Endothelial cell of umbilical vein (primary cell): Measurements from ENCODE around the gene ARHGAP10. TPM values are rescaled to one million over a fixed set of nuclear protein-coding genes. Genes with fewer than 3 reads are reported as not detected.

ENCODE experiments used
- BruUV-seq: library from RNA; stranded (reverse); fragments of 400-500 nt; replicated peaks from 2 replicates; lab custom pipeline; 2021; lab: Mats Ljungman, UMichigan
- CTCF ChIA-PET: fragments of 300-600, 350-600 bp; sonication (Branson Sonifier 250); formaldehyde crosslinking; loops from one replicate; lab custom pipeline; 2021; ENCODE audit warnings: antibody characterized with exemption, inconsistent platforms; lab: Charles Lee
- POLR2A ChIA-PET: fragments of 300-600, 350-600 bp; sonication (Branson Sonifier 250); formaldehyde crosslinking; loops from one replicate; lab custom pipeline; 2021; ENCODE audit warnings: antibody characterized with exemption, inconsistent platforms; lab: Charles Lee
- DNase-seq: peaks from one replicate; pipeline ENCODE4 v3.0.0-alpha.2; 2011; ENCODE audit warnings: low read depth, low spot score
- FAIRE-seq: peaks from 2 replicates; lab custom pipeline; 2011; peaks lifted over from hg19 to GRCh38; lab: Jason Lieb, UNC
- H2AFZ ChIP-seq: 2 replicates; pipeline ENCODE4 v1.6.0; 2012; ENCODE audit warnings: low read depth, low read length, control low read depth, inconsistent platforms
- H3K27ac ChIP-seq: 2 replicates; pipeline ENCODE4 v1.5.1; 2011; ENCODE audit warnings: low read depth, mild to moderate bottlenecking, control low read depth, low read length, moderate library complexity; ENCODE audit not compliant: insufficient read depth
- H3K27me3 ChIP-seq, 2 experiments: 2 replicates each; pipeline versions ENCODE4 v1.6.0 to v1.6.1; 2011; ENCODE audit warnings: low read length in 2 of 2, mixed read lengths in 1 of 2; ENCODE audit not compliant: control insufficient read depth in 2 of 2, insufficient read depth in 2 of 2
- H3K36me3 ChIP-seq, 2 experiments: 2 replicates in 1 of 2; 3 replicates in 1 of 2; pipeline ENCODE4 v1.5.1; 2011; ENCODE audit warnings: low read length in 2 of 2, mild to moderate bottlenecking in 1 of 2, moderate library complexity in 1 of 2; ENCODE audit not compliant: control insufficient read depth in 2 of 2, insufficient read depth in 2 of 2; ENCODE audit errors: extremely low read depth in 1 of 2
- H3K4me1 ChIP-seq: 3 replicates; pipeline ENCODE4 v1.5.1; 2011; ENCODE audit warnings: mild to moderate bottlenecking, low read length; ENCODE audit not compliant: control insufficient read depth, insufficient read depth; ENCODE audit errors: extremely low read depth
- H3K4me2 ChIP-seq: 2 replicates; pipeline ENCODE4 v1.6.1; 2011; ENCODE audit warnings: low read length, control low read depth, mixed read lengths; ENCODE audit not compliant: insufficient read depth
- H3K4me3 ChIP-seq, 3 experiments: fragments of 200-600 bp in 1 of 3; sonication (generic), shearing (Covaris generic) in 1 of 3; replicated peaks in 1 of 3; 2 replicates each; pipeline ENCODE4 v1.5.1; 2011 to 2016; ENCODE audit warnings: control low read depth in 3 of 3, low read length in 3 of 3, mild to moderate bottlenecking in 2 of 3, inconsistent platforms in 1 of 3, low read depth in 1 of 3, moderate library complexity in 1 of 3; ENCODE audit not compliant: insufficient read depth in 1 of 3
- H3K79me2 ChIP-seq: 2 replicates; pipeline ENCODE4 v1.6.0; 2012; ENCODE audit warnings: low read length, inconsistent platforms; ENCODE audit not compliant: control insufficient read depth, insufficient read depth
- H3K9ac ChIP-seq: replicated peaks from 2 replicates; pipeline ENCODE3; 2011; ENCODE audit warnings: low read length, control low read depth; ENCODE audit not compliant: insufficient read depth; ENCODE audit errors: extremely low read depth
- H3K9me1 ChIP-seq: replicated peaks from 3 replicates; pipeline ENCODE4 v1.6.0; 2011; ENCODE audit warnings: mild to moderate bottlenecking, low read length; ENCODE audit not compliant: control insufficient read depth, insufficient read depth; ENCODE audit errors: extremely low read depth
- H3K9me3 ChIP-seq: replicated peaks from 2 replicates; pipeline ENCODE4 v1.5.1; 2012; ENCODE audit warnings: low read length, inconsistent platforms; ENCODE audit not compliant: control insufficient read depth, insufficient read depth
- H4K20me1 ChIP-seq: replicated peaks from 2 replicates; pipeline ENCODE3; 2011; ENCODE audit warnings: mild to moderate bottlenecking, low read length; ENCODE audit not compliant: control insufficient read depth, insufficient read depth; ENCODE audit errors: extremely low read depth
- EZH2 ChIP-seq: IDR thresholded peaks from 2 replicates; pipeline ENCODE4 v1.6.1; 2012; ENCODE audit warnings: borderline replicate concordance, low read depth, mild to moderate bottlenecking, moderate library complexity, low read length, inconsistent platforms; ENCODE audit not compliant: severe bottlenecking
- FOS ChIP-seq: IDR thresholded peaks from 2 replicates; pipeline ENCODE4 v1.6.1; 2011; ENCODE audit warnings: mild to moderate bottlenecking, low read length, moderate library complexity, borderline replicate concordance; ENCODE audit not compliant: insufficient read depth
- JUN ChIP-seq: IDR thresholded peaks from 2 replicates; pipeline ENCODE4 v1.6.1; 2011; ENCODE audit warnings: borderline replicate concordance, low read depth; ENCODE audit not compliant: insufficient read length, insufficient read depth
- POLR2A ChIP-seq: IDR thresholded peaks from 2 replicates; pipeline ENCODE4 v1.6.1; 2012; ENCODE audit warnings: low read depth, mild to moderate bottlenecking, control low read depth, low read length
- POLR2AphosphoS5 ChIP-seq: IDR thresholded peaks from 2 replicates; pipeline ENCODE4 v1.6.1; 2012; ENCODE audit warnings: low read depth, mild to moderate bottlenecking, control low read depth, low read length, moderate library complexity; ENCODE audit not compliant: insufficient read depth
- dilution Hi-C: fragments of 300-500 bp; cut with MboI; formaldehyde crosslinking; loops from one replicate; pipeline ENCODE4 v1.15.0; 2019; ENCODE audit warnings: low sequenced_read_pairs; ENCODE audit not compliant: extremely low pct_ligation_motif_present
- intact Hi-C: fragments of 100-400 bp; cut with micrococcal nuclease; formaldehyde crosslinking; loops from one replicate; pipeline ENCODE4 v1.10.0; 2022
- polyA plus RNA-seq, 4 experiments: library from polyadenylated mRNA; depleted of rRNA in 3 of 4; stranded (reverse) in 3 of 4; unstranded in 1 of 4; fragments of >200 nt; gene quantifications; 2 replicates each; pipeline versions ENCODE4 v1.2.1 to v1.2.3, GENCODE V29; 2011 to 2012; ENCODE audit warnings: missing spikeins in 1 of 4
- total RNA-seq: library from RNA; stranded (reverse); gene quantifications from 2 replicates; pipeline ENCODE4 v1.2.3, GENCODE V29; 2021
- TF ChIP-seq, protein P1 (sequence below), 2 donors: IDR thresholded peaks; 1 replicate in 1 of 2; 2 replicates in 1 of 2; pipeline ENCODE4 v1.5.1; 2011; ENCODE audit warnings: low read length in 2 of 2, mild to moderate bottlenecking in 2 of 2, moderate library complexity in 2 of 2, control low read depth in 1 of 2, inconsistent platforms in 1 of 2, low read depth in 1 of 2; ENCODE audit not compliant: insufficient read depth in 1 of 2; ENCODE audit errors: extremely low read depth in 1 of 2
- TF ChIP-seq, protein P2 (sequence below): IDR thresholded peaks from 2 replicates; pipeline ENCODE4 v1.6.1; 2011; ENCODE audit not compliant: insufficient read depth, insufficient read length

Gene ARHGAP10
- total and polyA plus RNA-seq, 2 donors (not counting 3 experiments of a cell fraction or from before 2014, with no cell fraction given), result 20.4 to 36.7 TPM

DNA sequence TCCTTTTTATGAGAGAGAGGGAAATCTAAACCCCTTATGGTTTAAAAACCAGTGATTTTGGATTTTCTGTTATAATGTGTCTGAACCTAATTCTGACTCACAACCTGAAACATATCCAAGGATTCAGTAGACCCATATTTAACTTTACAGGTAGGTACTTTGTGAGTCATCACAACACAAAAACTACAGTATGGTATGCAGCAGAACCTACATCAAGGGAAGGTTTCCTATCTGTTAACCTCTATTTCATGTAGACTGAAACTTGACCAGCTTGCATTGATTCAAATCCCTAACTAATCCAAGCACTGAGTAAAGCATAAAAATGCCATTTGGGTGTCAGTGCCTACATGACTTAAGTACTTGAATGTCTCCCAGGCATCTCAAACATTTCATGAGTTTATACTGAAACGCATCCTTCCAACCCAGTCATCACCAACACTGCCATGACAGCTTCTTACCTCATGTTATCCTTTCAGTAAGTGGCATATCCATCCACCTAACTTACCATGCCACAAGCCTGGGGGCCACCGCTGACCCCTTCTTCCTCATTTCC is 4.3 kb upstream of the ARHGAP10 start:
- Histone ChIP-seq H3K9me1 (no peaks in the 10 kb centered on the region), H4K20me1 (no peaks in the 10 kb centered on the region), H3K4me1 (peaks cover 6% of the 10 kb centered on the region), H2AFZ (no peak overlapping the region), H3K9ac (no peak overlapping the region), H3K36me3 (no peaks in the 10 kb centered on the region), H3K9me3 (no peaks in the 10 kb centered on the region), H3K4me3 (no peak overlapping the region), H3K79me2 (peaks cover 5% of the 10 kb centered on the region), H3K27me3 (no peaks in the 10 kb centered on the region), H3K4me2 (no peak overlapping the region), H3K27ac (no peak overlapping the region)
- no peak for FAIRE-seq
- dilution Hi-C loops (no loop called here), intact Hi-C loops (no loop called here)
- DNase-seq, result no peak
- TF ChIP-seq, protein P1, sequence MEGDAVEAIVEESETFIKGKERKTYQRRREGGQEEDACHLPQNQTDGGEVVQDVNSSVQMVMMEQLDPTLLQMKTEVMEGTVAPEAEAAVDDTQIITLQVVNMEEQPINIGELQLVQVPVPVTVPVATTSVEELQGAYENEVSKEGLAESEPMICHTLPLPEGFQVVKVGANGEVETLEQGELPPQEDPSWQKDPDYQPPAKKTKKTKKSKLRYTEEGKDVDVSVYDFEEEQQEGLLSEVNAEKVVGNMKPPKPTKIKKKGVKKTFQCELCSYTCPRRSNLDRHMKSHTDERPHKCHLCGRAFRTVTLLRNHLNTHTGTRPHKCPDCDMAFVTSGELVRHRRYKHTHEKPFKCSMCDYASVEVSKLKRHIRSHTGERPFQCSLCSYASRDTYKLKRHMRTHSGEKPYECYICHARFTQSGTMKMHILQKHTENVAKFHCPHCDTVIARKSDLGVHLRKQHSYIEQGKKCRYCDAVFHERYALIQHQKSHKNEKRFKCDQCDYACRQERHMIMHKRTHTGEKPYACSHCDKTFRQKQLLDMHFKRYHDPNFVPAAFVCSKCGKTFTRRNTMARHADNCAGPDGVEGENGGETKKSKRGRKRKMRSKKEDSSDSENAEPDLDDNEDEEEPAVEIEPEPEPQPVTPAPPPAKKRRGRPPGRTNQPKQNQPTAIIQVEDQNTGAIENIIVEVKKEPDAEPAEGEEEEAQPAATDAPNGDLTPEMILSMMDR (IDR thresholded peaks at IDR 0.05; ENCODE audit: extremely low read depth in 1 of 2, insufficient read depth in 1 of 2, low read depth in 1 of 2, low read length in 2 of 2), result no peak
- TF ChIP-seq JUN (no peak), EZH2 (no peak), FOS (no peak), POLR2A (no peak), POLR2AphosphoS5 (no peak)
- TF ChIP-seq, protein P2, sequence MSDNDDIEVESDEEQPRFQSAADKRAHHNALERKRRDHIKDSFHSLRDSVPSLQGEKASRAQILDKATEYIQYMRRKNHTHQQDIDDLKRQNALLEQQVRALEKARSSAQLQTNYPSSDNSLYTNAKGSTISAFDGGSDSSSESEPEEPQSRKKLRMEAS, result no peak
- BruUV-seq, result no TSS peak
- CTCF ChIA-PET, result interaction anchor here (0.9 to 9.9 kb wide), 5 partner anchors 14 to 137 kb away, joined by 3 to 170 read pairs (median 4); no protein-coding TSS in a partner anchor
- POLR2A ChIA-PET, result no interaction called here
